ENCODE results near the gene MYLK4. TPM values are rescaled to one million over a fixed set of nuclear protein-coding genes. Genes with fewer than 3 reads are reported as not detected.

MYLK4 gene
- total RNA-seq, 4 donors from 2014 or later: 0.49 to 1.9 (median 1.0) TPM

- WGBS, 2 donors: 78 to 84% methylated on average over 8 of the region's 8 CpGs
- no peak for DNase-seq
- intact Hi-C loops (cut with DNase I): no loop called here
- no peak overlapping the region for H3K4me3 ChIP-seq
- H3K4me1 ChIP-seq: peaks cover 0 to 6% (median 0%) of the 10 kb centered on the region in 3 donors
- H3K27ac ChIP-seq: no peak overlapping the region
- no peaks in the 10 kb centered on the region for H3K36me3 ChIP-seq
- no peak for TF ChIP-seq POLR2A (IDR thresholded peaks at IDR 0.05)
- no peak for TF ChIP-seq CTCF (IDR thresholded peaks at IDR 0.05)
- H3K27me3 ChIP-seq: no peaks in the 10 kb centered on the region
- no peaks in the 10 kb centered on the region for H3K9me3 ChIP-seq
Measured at GRCh38 chr6:2748183-2748582, 2.5 kb downstream of the MYLK4 start.

GRCh38 chr6:2746557-2747061, 4.1 kb downstream of the MYLK4 start:
- intact Hi-C loops (cut with DNase I): no loop called here
- no peak for DNase-seq
- H3K9me3 ChIP-seq: no peaks in the 10 kb centered on the region
- no peak overlapping the region for H3K27ac ChIP-seq
- H3K36me3 ChIP-seq: no peaks in the 10 kb centered on the region
- no peak overlapping the region for H3K4me3 ChIP-seq
- TF ChIP-seq CTCF (IDR thresholded peaks at IDR 0.05) (no peak), POLR2A (IDR thresholded peaks at IDR 0.05) (no peak)
- WGBS, 2 donors: 74 to 75% methylated on average over 6 to 7 of the region's 7 CpGs
- no peaks in the 10 kb centered on the region for H3K27me3 ChIP-seq
- H3K4me1 ChIP-seq: peaks cover 0 to 6% (median 0%) of the 10 kb centered on the region in 3 donors

GRCh38 chr6:2745246-2745645, 5.5 kb downstream of the MYLK4 start:
- Histone ChIP-seq H3K27me3 (no peaks in the 10 kb centered on the region), H3K36me3 (no peaks in the 10 kb centered on the region), H3K4me1 (peaks cover 0 to 6% (median 0%) of the 10 kb centered on the region in 3 donors), H3K4me3 (no peak overlapping the region), H3K9me3 (no peaks in the 10 kb centered on the region), H3K27ac (no peak overlapping the region)
- no peak for DNase-seq
- intact Hi-C loops (cut with DNase I): no loop called here
- 82 to 84% methylated on average over 4 of the region's 4 CpGs for WGBS, 2 donors
- TF ChIP-seq POLR2A (IDR thresholded peaks at IDR 0.05) (no peak), CTCF (IDR thresholded peaks at IDR 0.05) (no peak)

GRCh38 chr6:2744778-2745177, 5.9 kb downstream of the MYLK4 start:
- DNase-seq: no peak
- intact Hi-C loops (cut with DNase I): no loop called here
- Histone ChIP-seq H3K4me3 (no peak overlapping the region), H3K9me3 (no peaks in the 10 kb centered on the region), H3K27ac (no peak overlapping the region), H3K4me1 (peaks cover 0 to 1% (median 0%) of the 10 kb centered on the region in 3 donors), H3K36me3 (no peaks in the 10 kb centered on the region), H3K27me3 (no peaks in the 10 kb centered on the region)
- WGBS, 2 donors: 88 to 93% methylated on average over 8 of the region's 8 CpGs
- TF ChIP-seq CTCF (IDR thresholded peaks at IDR 0.05) (no peak), POLR2A (IDR thresholded peaks at IDR 0.05) (no peak)

- Histone ChIP-seq H3K27me3 (no peaks in the 10 kb centered on the region), H3K9me3 (no peaks in the 10 kb centered on the region), H3K4me3 (no peak overlapping the region), H3K4me1 (no peaks in the 10 kb centered on the region), H3K27ac (no peak overlapping the region), H3K36me3 (no peaks in the 10 kb centered on the region)
- WGBS, 2 donors: 78 to 79% methylated on average over 9 of the region's 9 CpGs
- TF ChIP-seq CTCF (IDR thresholded peaks at IDR 0.05): peak in 1 of 6 experiments; percentile 37
- TF ChIP-seq POLR2A (IDR thresholded peaks at IDR 0.05): no peak
- DNase-seq: no peak
- intact Hi-C loops (cut with DNase I): no loop called here
Measured at GRCh38 chr6:2744209-2744771, 6.4 kb downstream of the MYLK4 start.

Data from esophagus squamous epithelium (tissue), 5 donors.